ENCODE measurements around the gene NCAN.

- TF ChIP-seq EGR1 (IDR thresholded peaks at IDR 0.05; ENCODE audit: low read depth in 2 of 2) (no peak), ATF3 (IDR thresholded peaks at IDR 0.05) (no peak), RAD21 (IDR thresholded peaks at IDR 0.05) (no peak), ZBTB33 (IDR thresholded peaks at IDR 0.05) (no peak), MAX (IDR thresholded peaks at IDR 0.05) (no peak), HNF4G (IDR thresholded peaks at IDR 0.05) (no peak), FOXA2 (IDR thresholded peaks at IDR 0.05) (no peak), SP1 (IDR thresholded peaks at IDR 0.05) (no peak), YY1 (IDR thresholded peaks at IDR 0.05) (no peak)
- TF ChIP-seq, protein P1, sequence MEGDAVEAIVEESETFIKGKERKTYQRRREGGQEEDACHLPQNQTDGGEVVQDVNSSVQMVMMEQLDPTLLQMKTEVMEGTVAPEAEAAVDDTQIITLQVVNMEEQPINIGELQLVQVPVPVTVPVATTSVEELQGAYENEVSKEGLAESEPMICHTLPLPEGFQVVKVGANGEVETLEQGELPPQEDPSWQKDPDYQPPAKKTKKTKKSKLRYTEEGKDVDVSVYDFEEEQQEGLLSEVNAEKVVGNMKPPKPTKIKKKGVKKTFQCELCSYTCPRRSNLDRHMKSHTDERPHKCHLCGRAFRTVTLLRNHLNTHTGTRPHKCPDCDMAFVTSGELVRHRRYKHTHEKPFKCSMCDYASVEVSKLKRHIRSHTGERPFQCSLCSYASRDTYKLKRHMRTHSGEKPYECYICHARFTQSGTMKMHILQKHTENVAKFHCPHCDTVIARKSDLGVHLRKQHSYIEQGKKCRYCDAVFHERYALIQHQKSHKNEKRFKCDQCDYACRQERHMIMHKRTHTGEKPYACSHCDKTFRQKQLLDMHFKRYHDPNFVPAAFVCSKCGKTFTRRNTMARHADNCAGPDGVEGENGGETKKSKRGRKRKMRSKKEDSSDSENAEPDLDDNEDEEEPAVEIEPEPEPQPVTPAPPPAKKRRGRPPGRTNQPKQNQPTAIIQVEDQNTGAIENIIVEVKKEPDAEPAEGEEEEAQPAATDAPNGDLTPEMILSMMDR (IDR thresholded peaks at IDR 0.05; ENCODE audit: low read depth, low read length, missing input control) = no peak
- TF ChIP-seq, protein P2, sequence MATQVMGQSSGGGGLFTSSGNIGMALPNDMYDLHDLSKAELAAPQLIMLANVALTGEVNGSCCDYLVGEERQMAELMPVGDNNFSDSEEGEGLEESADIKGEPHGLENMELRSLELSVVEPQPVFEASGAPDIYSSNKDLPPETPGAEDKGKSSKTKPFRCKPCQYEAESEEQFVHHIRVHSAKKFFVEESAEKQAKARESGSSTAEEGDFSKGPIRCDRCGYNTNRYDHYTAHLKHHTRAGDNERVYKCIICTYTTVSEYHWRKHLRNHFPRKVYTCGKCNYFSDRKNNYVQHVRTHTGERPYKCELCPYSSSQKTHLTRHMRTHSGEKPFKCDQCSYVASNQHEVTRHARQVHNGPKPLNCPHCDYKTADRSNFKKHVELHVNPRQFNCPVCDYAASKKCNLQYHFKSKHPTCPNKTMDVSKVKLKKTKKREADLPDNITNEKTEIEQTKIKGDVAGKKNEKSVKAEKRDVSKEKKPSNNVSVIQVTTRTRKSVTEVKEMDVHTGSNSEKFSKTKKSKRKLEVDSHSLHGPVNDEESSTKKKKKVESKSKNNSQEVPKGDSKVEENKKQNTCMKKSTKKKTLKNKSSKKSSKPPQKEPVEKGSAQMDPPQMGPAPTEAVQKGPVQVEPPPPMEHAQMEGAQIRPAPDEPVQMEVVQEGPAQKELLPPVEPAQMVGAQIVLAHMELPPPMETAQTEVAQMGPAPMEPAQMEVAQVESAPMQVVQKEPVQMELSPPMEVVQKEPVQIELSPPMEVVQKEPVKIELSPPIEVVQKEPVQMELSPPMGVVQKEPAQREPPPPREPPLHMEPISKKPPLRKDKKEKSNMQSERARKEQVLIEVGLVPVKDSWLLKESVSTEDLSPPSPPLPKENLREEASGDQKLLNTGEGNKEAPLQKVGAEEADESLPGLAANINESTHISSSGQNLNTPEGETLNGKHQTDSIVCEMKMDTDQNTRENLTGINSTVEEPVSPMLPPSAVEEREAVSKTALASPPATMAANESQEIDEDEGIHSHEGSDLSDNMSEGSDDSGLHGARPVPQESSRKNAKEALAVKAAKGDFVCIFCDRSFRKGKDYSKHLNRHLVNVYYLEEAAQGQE (IDR thresholded peaks at IDR 0.05) = no peak
These were observed 3.9 kb upstream of the NCAN start for GRCh38 chr19:19207637-19208572.

Measured in liver (tissue), 3 donors.